LNCaP clone FGC (cell line): ENCODE data around the gene ARID1B.

ENCODE experiments used
- DNase-seq: peaks from one replicate; pipeline ENCODE4 v3.0.0-alpha.2; 2011; ENCODE audit warnings: low read depth
- H3K4me3 ChIP-seq: 2 replicates; pipeline ENCODE4 v1.5.1; 2011; ENCODE audit warnings: mild to moderate bottlenecking, low read depth, low read length, control low read depth
- TF ChIP-seq, protein P1 (sequence below): IDR thresholded peaks from 2 replicates; pipeline ENCODE4 v1.5.1; 2012; ENCODE audit warnings: mild to moderate bottlenecking; ENCODE audit not compliant: control insufficient read depth, insufficient read depth; ENCODE audit errors: extremely low read depth

The ARID1B gene

GRCh38 chr6:157233156-157233555 lies 456.0 kb downstream of the ARID1B start:
- DNase-seq = no peak
- TF ChIP-seq, protein P1, sequence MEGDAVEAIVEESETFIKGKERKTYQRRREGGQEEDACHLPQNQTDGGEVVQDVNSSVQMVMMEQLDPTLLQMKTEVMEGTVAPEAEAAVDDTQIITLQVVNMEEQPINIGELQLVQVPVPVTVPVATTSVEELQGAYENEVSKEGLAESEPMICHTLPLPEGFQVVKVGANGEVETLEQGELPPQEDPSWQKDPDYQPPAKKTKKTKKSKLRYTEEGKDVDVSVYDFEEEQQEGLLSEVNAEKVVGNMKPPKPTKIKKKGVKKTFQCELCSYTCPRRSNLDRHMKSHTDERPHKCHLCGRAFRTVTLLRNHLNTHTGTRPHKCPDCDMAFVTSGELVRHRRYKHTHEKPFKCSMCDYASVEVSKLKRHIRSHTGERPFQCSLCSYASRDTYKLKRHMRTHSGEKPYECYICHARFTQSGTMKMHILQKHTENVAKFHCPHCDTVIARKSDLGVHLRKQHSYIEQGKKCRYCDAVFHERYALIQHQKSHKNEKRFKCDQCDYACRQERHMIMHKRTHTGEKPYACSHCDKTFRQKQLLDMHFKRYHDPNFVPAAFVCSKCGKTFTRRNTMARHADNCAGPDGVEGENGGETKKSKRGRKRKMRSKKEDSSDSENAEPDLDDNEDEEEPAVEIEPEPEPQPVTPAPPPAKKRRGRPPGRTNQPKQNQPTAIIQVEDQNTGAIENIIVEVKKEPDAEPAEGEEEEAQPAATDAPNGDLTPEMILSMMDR = no peak

DNA sequence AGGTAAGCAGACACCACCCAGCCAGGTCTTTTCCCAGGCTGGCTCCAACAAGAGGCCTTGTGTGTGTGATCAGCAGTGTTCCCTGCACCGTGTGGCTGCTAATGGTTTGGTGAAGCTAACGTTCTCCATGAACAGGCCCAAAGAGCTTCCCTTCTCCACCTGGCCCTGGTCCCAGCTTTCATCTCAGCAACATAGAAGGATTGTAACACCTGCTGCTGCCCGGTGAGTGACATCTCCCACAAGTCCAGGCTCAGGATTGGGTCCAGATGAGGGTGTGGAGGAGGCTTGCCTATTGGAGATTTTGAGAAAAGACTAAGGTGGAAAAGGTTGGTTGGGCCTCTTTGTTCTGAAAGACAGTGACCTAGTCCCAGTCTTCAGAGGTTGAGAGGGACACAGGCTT lies 456.5 kb downstream of the ARID1B start:
- no peak for DNase-seq
- H3K4me3 ChIP-seq = no peak overlapping the region
- TF ChIP-seq, protein P1 = no peak

More at GRCh38 chr6:157233156-157233555, 456.0 kb downstream of the ARID1B start:
- no peak overlapping the region for H3K4me3 ChIP-seq

GRCh38 chr6:157235600-157236039 lies 458.4 kb downstream of the ARID1B start:
- no peak overlapping the region for H3K4me3 ChIP-seq
- TF ChIP-seq, protein P1 = no peak
- DNase-seq = no peak

- TF ChIP-seq, protein P1 = no peak
- no peak overlapping the region for H3K4me3 ChIP-seq
- no peak for DNase-seq
Observed at GRCh38 chr6:157236040-157236725, 459.0 kb downstream of the ARID1B start.

DNA sequence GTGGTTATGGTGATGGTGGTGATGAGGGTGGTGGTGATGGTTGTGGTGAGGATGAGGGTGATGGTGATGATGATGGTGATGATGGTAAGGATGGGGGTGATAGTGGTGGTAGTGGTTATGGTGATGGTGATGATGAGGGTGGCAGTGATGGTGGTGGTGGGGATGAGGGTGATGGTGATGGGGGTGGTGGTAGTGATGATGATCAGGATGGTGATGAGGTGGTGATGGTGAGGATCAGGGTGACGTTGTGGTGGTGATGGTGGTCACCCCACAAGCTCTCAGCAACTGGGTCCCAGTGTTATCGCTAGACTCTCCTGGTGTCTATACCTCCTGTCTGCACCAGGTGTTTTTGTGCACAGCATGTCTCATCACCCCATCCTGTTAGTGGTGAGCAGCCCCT lies 461.2 kb downstream of the ARID1B start:
- H3K4me3 ChIP-seq = no peak overlapping the region
- DNase-seq = no peak
- TF ChIP-seq, protein P1 = no peak

DNA sequence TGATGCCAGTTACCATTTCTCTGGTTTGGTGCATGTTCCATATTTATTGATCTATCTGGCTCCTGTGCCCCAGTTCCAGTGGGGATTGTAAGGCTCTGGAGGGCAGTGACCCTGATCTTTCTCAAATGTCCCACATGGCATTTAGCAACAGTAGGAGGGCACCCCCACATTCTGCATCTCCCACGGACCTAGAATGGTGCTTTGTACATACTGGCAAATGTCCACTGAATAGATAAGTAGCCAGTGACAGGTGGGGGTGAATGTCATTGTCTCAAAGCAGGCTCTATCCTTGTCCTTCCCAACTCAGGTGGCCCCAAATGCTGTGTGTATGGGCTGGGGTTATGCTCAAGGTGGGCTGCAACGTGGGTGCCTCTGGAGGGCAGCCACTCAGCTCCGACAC lies 462.0 kb downstream of the ARID1B start:
- no peak overlapping the region for H3K4me3 ChIP-seq
- no peak for DNase-seq
- TF ChIP-seq, protein P1 = no peak

GRCh38 chr6:157239671-157240058 lies 462.5 kb downstream of the ARID1B start:
- TF ChIP-seq, protein P1 = no peak
- no peak for DNase-seq

More at GRCh38 chr6:157239671-157240058, 462.5 kb downstream of the ARID1B start:
- H3K4me3 ChIP-seq = no peak overlapping the region
